ENCODE results near the gene ELMO1. TPM values are rescaled to one million over a fixed set of nuclear protein-coding genes. Genes with fewer than 3 reads are reported as not detected.
A peak's percentile ranks its signal among the peaks of the same experiment; 100 is the strongest.

ELMO1 gene
- total RNA-seq, 1 donor from 2014 or later, result 60.1 TPM

DNA sequence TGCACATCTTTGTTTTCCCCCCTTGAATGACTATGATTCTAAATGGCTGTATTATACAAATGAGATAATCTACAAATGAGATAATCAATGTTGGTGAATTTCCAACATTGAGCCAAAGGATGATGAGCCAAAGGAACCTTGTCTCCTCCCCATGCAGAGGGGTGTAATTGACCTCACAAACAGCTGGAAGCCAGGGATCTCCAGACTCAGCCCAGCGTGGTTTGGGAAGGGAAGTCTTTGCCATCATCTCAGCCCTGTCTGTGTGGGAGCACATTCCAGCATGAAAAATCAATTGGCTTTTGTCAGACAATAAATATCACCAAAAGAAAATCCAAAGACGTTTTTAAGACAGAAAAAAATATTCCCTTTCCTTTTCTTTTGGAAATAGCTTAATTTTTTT, 452.9 kb downstream of the ELMO1 start:
- Histone ChIP-seq H3K4me3 (no peak overlapping the region), H3K36me3 (no peaks in the 10 kb centered on the region), H3K27ac (no peak overlapping the region), H3K4me1 (no peaks in the 10 kb centered on the region), H3K9me3 (no peaks in the 10 kb centered on the region), H3K27me3 (ENCODE audit: low read depth) (no peaks in the 10 kb centered on the region)
- ATAC-seq (no peak), DNase-seq (no peak)
- TF ChIP-seq, protein P1, sequence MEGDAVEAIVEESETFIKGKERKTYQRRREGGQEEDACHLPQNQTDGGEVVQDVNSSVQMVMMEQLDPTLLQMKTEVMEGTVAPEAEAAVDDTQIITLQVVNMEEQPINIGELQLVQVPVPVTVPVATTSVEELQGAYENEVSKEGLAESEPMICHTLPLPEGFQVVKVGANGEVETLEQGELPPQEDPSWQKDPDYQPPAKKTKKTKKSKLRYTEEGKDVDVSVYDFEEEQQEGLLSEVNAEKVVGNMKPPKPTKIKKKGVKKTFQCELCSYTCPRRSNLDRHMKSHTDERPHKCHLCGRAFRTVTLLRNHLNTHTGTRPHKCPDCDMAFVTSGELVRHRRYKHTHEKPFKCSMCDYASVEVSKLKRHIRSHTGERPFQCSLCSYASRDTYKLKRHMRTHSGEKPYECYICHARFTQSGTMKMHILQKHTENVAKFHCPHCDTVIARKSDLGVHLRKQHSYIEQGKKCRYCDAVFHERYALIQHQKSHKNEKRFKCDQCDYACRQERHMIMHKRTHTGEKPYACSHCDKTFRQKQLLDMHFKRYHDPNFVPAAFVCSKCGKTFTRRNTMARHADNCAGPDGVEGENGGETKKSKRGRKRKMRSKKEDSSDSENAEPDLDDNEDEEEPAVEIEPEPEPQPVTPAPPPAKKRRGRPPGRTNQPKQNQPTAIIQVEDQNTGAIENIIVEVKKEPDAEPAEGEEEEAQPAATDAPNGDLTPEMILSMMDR (IDR thresholded peaks at IDR 0.05), result no peak
- intact Hi-C loops (cut with DNase I), result no loop called here

DNA sequence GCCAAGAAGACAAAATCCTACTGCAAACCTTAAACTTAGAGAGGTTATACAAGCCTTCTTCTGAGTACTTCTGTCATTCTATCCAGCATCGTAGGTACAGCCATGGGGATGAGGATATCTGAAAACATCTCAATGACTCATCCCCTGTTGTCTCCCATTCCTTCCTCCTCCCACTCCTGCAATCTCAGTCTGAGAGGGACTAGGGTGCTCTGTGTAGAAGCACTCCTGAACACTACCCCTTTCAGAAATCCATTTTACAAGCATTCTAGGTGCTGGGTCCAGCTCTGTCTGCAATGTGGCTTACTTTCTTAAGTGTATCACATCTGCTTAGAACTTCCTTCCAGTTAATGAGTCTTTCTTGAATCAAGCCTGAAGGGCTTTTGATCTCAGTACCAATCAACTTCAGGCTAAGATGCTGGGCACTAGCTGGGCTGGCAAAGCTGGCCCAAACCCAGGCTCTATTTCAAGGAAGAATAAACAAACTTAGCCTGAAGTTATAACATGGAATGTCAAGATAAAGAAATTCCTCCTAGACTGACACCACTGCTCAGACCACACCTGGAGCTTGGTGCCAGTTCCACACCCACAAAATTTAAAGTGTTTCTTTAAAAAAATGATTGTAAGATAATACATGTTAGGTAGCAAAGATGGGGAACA, 454.1 kb downstream of the ELMO1 start:
- H3K27me3 ChIP-seq (ENCODE audit: low read depth), result no peaks in the 10 kb centered on the region
- H3K4me1 ChIP-seq, result no peaks in the 10 kb centered on the region
- ATAC-seq, result peak; percentile 62 to 67
- H3K4me3 ChIP-seq, result no peak overlapping the region
- intact Hi-C loops (cut with DNase I), result no loop called here
- TF ChIP-seq, protein P1 (IDR thresholded peaks at IDR 0.05), result no peak
- H3K9me3 ChIP-seq, result no peaks in the 10 kb centered on the region
- no peak overlapping the region for H3K27ac ChIP-seq
- DNase-seq, result no peak
- H3K36me3 ChIP-seq, result no peaks in the 10 kb centered on the region

DNA sequence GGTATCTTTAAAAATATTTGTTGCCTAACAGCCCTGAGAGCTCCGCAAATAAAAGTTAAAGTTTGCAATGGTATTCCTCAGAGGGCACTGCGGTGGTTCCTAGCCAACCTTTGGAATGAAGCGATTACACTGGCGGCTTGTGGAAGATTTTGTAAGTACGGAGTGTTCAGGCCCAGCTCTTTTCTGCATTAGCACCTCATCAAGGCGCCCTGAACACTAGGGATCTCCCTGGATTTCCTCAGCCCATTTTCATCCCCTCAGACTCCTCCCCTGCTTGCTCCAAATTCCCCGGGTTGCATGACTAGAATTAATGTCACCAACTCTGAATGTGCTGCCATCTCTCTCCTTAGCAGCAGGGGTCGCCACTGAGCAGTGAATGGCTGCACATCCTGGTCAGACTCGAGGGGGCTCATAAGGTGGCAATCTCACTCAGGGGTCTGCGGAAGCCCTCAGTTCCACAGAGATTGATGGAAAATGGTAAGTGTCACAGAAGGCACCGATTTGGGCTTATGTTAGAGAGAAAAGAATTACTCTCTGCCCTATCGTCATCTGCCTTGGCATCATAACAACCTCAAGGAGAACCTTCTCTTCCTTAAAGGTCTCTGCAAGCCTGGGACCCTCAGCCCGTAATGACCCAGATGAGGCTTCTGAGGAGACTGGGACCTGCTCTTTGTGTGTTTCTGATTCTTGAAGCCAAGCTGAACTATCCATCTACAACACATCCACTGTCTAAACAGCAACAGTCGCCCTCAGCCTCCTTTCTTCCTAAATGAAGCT, 461.5 kb downstream of the ELMO1 start:
- Histone ChIP-seq H3K4me3 (no peak overlapping the region), H3K4me1 (peaks cover 20% of the 10 kb centered on the region), H3K36me3 (no peaks in the 10 kb centered on the region), H3K27me3 (ENCODE audit: low read depth) (no peaks in the 10 kb centered on the region), H3K27ac (no peak overlapping the region), H3K9me3 (no peaks in the 10 kb centered on the region)
- DNase-seq (peak; percentile 66), ATAC-seq (peak; percentile 77 to 78)
- intact Hi-C loops (cut with DNase I), result no loop called here
- TF ChIP-seq, protein P1 (IDR thresholded peaks at IDR 0.05), result peak; percentile 75

DNA sequence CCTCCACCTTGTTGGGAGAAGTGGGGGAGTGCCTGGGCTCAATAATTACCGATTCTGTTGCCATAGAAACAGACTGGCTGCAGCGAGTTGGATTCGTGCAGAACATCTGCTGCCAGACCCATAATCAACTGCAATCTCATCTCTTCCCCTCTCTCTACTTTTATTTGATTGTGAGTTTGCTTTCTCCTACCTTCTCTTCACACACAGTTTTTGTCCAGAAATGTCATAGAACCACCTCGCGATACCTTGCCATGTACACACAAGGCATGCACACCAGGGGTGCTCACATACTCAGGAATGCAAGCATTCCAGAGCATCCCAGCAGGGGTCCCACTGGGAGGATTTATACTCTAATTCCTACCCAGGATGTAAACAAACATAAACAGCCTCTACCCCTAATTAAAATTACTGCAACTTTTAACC, 462.1 kb downstream of the ELMO1 start:
- H3K4me3 ChIP-seq, result no peak overlapping the region
- H3K27me3 ChIP-seq (ENCODE audit: low read depth), result no peaks in the 10 kb centered on the region
- H3K27ac ChIP-seq, result no peak overlapping the region
- H3K36me3 ChIP-seq, result no peaks in the 10 kb centered on the region
- H3K4me1 ChIP-seq, result peaks cover 20% of the 10 kb centered on the region
- intact Hi-C loops (cut with DNase I), result no loop called here
- no peaks in the 10 kb centered on the region for H3K9me3 ChIP-seq
- TF ChIP-seq, protein P1 (IDR thresholded peaks at IDR 0.05), result no peak
- DNase-seq (no peak), ATAC-seq (no peak)

DNA sequence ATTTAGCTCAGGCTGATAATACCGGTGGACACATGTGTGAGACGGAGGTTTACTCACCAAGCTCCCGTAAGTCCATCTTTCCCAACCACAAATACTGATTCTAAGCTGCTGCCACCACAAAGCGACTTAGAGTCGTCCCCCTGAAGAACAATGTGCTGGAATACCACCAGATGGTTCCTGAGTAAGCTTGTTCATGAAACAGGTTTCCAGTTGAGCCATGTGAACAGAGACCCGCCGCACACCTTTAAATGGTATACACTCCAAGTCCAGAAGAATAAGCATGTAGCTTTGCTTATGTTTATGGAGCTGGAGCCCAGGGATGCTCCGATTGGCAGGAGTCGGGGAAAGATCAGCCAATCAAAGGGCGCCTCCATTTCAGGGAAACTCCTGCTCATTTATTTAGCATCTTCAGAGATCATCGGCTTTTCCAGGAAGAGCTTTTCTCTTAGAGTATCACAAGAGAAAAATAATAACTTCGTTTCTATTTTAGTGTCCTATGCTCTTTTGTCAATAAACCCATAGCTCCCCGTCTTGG, 462.7 kb downstream of the ELMO1 start:
- Histone ChIP-seq H3K4me1 (peaks cover 20% of the 10 kb centered on the region), H3K36me3 (no peaks in the 10 kb centered on the region), H3K27me3 (ENCODE audit: low read depth) (no peaks in the 10 kb centered on the region), H3K9me3 (no peaks in the 10 kb centered on the region), H3K4me3 (no peak overlapping the region), H3K27ac (no peak overlapping the region)
- no peak for DNase-seq
- intact Hi-C loops (cut with DNase I), result no loop called here
- TF ChIP-seq, protein P1 (IDR thresholded peaks at IDR 0.05), result no peak
- ATAC-seq, result no peak

Data from lower lobe of right lung (tissue), 2 donors.